Coronary artery (tissue), 2 donors: ENCODE results near the gene OR9Q1.
A peak's percentile ranks its signal among the peaks of the same experiment; 100 is the strongest.

Source experiments
- DNase-seq: peaks from one replicate; pipeline ENCODE4 v3.0.0-alpha.2; 2017; ENCODE audit warnings: low spot score
- H3K27ac ChIP-seq, 2 donors: fragments of 200-600 bp; sonication (generic); one replicate each; pipeline ENCODE4 v1.5.1; 2016 to 2019
- H3K4me3 ChIP-seq: fragments of 200-600 bp; sonication (generic); 2 replicates; pipeline ENCODE4 v1.5.1; 2016; ENCODE audit warnings: mild to moderate bottlenecking, moderate library complexity
- TF ChIP-seq, protein P1 (sequence below): fragments of 200-600 bp; sonication (generic); IDR thresholded peaks from one replicate; pipeline ENCODE4 v1.5.1; 2019; ENCODE audit warnings: antibody characterized with exemption

OR9Q1 gene, protein sequence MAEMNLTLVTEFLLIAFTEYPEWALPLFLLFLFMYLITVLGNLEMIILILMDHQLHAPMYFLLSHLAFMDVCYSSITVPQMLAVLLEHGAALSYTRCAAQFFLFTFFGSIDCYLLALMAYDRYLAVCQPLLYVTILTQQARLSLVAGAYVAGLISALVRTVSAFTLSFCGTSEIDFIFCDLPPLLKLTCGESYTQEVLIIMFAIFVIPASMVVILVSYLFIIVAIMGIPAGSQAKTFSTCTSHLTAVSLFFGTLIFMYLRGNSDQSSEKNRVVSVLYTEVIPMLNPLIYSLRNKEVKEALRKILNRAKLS

DNA sequence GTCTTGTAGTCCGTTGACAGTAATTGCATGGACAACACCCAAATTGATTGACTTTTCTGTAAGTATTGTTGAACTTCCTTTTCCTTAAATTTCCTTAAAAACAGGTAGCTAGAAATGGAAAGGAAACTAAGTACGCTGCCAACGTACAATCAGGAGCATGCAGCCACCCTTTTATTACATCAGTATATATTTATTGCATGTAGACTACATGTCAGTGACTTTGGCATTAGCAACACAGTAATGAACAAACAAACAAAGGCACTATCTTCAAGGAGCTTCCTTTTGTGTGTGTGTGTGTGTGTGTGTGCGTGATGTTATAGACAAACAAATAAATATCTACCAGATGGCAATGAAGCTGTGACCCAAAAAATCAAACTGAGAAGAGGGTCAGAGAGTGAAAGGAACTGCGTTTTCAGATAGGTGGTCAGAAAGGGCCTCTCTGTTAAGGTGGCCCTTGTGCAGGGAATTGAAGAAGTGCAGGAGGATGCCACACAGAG, at the start of gene OR9Q1:
TSS of gene OR9Q1 (plus strand) at position 447 of the 497 bp plus-strand sequence. CDS start 155,564 bp downstream, outside the sequence.
- no peak for DNase-seq
- H3K4me3 ChIP-seq = peak within 1 kb of the TSS; percentile 22
- TF ChIP-seq, protein P1, sequence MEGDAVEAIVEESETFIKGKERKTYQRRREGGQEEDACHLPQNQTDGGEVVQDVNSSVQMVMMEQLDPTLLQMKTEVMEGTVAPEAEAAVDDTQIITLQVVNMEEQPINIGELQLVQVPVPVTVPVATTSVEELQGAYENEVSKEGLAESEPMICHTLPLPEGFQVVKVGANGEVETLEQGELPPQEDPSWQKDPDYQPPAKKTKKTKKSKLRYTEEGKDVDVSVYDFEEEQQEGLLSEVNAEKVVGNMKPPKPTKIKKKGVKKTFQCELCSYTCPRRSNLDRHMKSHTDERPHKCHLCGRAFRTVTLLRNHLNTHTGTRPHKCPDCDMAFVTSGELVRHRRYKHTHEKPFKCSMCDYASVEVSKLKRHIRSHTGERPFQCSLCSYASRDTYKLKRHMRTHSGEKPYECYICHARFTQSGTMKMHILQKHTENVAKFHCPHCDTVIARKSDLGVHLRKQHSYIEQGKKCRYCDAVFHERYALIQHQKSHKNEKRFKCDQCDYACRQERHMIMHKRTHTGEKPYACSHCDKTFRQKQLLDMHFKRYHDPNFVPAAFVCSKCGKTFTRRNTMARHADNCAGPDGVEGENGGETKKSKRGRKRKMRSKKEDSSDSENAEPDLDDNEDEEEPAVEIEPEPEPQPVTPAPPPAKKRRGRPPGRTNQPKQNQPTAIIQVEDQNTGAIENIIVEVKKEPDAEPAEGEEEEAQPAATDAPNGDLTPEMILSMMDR = no peak
- peak within 1 kb of the TSS in 1 of 2 donors; percentile 58 for H3K27ac ChIP-seq

DNA sequence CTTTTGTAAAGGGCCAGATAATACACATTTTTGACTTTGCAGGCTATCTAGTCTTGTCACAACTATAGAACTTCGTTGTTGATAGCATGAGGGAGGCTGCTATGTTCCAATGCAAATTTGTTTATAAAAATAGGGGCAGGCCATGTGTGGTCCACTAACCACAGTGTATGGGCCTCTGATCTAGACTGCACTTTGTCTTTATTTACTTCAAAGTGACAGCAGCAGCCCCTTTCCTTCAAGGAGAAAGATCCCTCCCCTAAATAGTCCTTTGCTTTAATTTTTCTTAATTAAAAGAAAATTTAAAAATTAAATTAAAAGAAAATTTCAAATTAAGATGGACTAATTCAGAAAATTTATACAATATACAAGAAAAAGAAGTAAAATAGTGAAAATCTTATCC, 49.5 kb upstream of the OR9Q1 start:
- TF ChIP-seq, protein P1 = no peak
- no peak for DNase-seq
- Histone ChIP-seq H3K4me3 (no peak overlapping the region), H3K27ac (no peak overlapping the region)

GRCh38 chr11:57974848-57975601, 48.7 kb upstream of the OR9Q1 start:
- H3K4me3 ChIP-seq = no peak overlapping the region
- H3K27ac ChIP-seq = no peak overlapping the region
- no peak for DNase-seq
- TF ChIP-seq, protein P1 = no peak

GRCh38 chr11:57977709-57978108, 46.0 kb upstream of the OR9Q1 start:
- TF ChIP-seq, protein P1 = no peak
- Histone ChIP-seq H3K4me3 (no peak overlapping the region), H3K27ac (no peak overlapping the region)
- no peak for DNase-seq

DNA sequence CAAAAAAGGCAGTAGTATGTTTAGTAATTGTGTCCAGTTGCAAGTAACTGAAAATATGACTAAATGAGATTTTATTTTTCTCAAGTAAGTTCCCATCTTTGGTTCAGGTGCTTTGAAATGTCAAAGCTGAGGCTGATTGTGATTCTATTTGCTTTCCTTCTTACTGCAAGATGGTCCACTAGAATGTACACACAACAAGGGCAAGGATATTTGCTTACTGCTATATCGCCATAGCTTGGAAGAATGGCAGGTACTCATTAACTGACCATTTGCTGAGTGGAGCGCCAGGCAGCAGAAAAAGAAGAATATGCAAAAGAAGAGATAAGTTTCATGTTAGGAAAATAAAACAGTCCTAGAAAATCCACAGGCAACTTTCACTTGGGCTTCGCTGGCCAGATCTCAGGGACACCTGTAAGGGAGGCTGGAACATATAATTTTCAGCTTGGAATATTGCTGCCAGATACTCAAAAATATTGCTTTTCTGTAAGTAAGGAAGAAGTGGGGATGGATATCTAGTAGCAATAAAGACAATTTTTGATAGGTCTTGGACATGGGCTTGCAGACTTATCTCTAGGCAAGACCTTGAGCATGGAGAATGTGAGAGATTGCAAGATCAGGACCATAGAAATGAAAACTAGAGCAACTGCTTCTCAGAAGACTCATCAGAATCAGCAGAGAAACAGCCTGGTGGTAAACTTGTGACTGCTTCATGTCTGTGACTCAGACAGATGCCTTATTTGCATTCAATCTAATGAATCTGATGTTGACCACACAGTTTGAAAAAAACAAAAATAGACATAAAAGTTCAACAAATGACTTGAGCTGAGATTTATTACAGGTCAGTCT, 44.8 kb upstream of the OR9Q1 start:
- Histone ChIP-seq H3K27ac (no peak overlapping the region), H3K4me3 (no peak overlapping the region)
- TF ChIP-seq, protein P1 = no peak
- DNase-seq = no peak

DNA sequence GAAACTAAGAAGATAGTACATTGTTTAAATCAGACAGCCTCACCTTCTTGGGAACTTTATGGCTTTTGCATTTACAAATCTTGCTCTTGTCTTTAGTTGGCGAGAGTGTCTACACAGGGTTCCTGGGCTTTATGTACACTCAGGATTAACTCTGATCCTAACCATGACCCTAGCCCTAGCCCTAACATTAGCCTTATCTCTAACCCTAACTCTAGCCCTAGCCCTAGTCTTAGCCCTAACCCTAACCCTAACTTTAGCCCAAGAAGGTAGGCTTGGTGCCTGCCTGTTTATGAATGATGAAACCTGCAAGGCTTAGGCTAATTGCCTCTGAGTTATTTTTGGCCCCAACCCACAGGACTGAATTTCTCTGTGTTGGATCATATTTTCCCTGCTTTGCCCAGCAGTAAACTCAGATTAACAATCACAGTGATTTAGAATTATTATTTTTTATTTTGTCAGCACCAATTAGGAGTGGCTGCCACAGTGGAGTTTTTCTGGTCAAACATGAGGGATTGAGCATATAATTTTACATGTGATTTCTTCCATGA, 44.1 kb upstream of the OR9Q1 start:
- TF ChIP-seq, protein P1 = no peak
- DNase-seq = no peak
- Histone ChIP-seq H3K4me3 (no peak overlapping the region), H3K27ac (no peak overlapping the region)
